Activated B cell treated with CpG ODN at 0.5 μM for 24 hours (primary cell): ENCODE data around the gene PTPRN. TPM values are rescaled to one million over a fixed set of nuclear protein-coding genes. Genes with fewer than 3 reads are reported as not detected.

Experiments
- ATAC-seq: fragments of 200-7000 bp; cut with Tn5 transposase; one replicate; pipeline ENCODE4 v1.10.0; 2021; ENCODE audit warnings: low read depth, mild to moderate bottlenecking, moderate library complexity
- CTCF ChIA-PET: fragments of 350-600 bp; sonication (Branson Sonifier 250); formaldehyde crosslinking; loops from one replicate; lab custom pipeline; 2021; ENCODE audit warnings: antibody characterized with exemption; lab: Charles Lee
- POLR2A ChIA-PET: fragments of 350-600 bp; sonication (Branson Sonifier 250); formaldehyde crosslinking; loops from one replicate; lab custom pipeline; 2021; ENCODE audit warnings: antibody characterized with exemption; lab: Charles Lee
- DNase-seq: peaks from one replicate; pipeline ENCODE4 v3.0.0; 2022
- H3K27ac Mint-ChIP-seq: one replicate; pipeline ENCODE4 v1.8.0; 2020; ENCODE audit warnings: mixed read lengths
- H3K27me3 Mint-ChIP-seq: one replicate; pipeline ENCODE4 v1.8.0; 2021; ENCODE audit warnings: mixed read lengths
- H3K36me3 Mint-ChIP-seq: one replicate; pipeline ENCODE4 v1.8.0; 2021; ENCODE audit warnings: low read depth, mixed read lengths
- H3K4me1 Mint-ChIP-seq: one replicate; pipeline ENCODE4 v1.8.0; 2021; ENCODE audit warnings: mixed read lengths
- H3K4me3 Mint-ChIP-seq: one replicate; pipeline ENCODE4 v1.8.0; 2020; ENCODE audit warnings: mild to moderate bottlenecking, mixed read lengths
- H3K9me3 Mint-ChIP-seq: one replicate; pipeline ENCODE4 v1.8.0; 2020; ENCODE audit warnings: mixed read lengths
- intact Hi-C: fragments of 100-400 bp; cut with micrococcal nuclease; formaldehyde crosslinking; loops from one replicate; pipeline ENCODE4 v1.15.1; 2024
- total RNA-seq: library from RNA; stranded (reverse); gene quantifications from 2 replicates; pipeline ENCODE4 v1.2.3, GENCODE V29; 2022
- TF ChIP-seq, protein P1 (sequence below): fragments of 200-600 bp; IDR thresholded peaks from one replicate; pipeline ENCODE4 v1.8.0; 2022; ENCODE audit warnings: antibody characterized with exemption, mild to moderate bottlenecking

The PTPRN gene
- total RNA-seq, 1 donor from 2014 or later = not detected

DNA sequence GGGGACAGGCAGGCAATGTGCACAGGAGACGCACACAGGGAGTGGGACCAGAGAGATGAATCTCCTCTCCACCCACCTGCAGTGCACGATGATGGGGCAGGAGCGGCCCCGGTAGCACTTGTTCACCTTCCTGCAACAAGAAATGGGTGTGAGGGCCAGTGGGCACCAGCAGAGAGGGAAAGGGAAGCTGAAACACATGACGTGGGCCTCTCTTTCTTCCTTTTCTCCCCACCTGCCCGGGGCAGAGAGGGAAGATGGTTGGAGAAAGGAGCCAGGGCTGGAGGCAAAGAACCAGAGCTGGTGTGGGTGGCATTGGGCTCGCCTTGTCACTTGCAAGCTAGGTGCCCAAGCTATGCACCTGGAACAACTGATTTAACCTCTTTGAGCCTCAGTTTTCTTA lies 17.8 kb downstream of the PTPRN start:
- H3K4me3 Mint-ChIP-seq = no peak overlapping the region
- ChIA-PET CTCF (interaction anchor here (0.7 to 6.2 kb wide), 3 partner anchors 10 to 131 kb away, joined by 3 to 155 read pairs (median 6); partner anchors contain the start of genes DNAJB2, NHEJ1 and TUBA4A), POLR2A (interaction anchor here (1.2 to 10.1 kb wide), 4 partner anchors 12 to 115 kb away, joined by 3 to 138 read pairs (median 45); partner anchors contain the start of genes CNPPD1, DNAJB2, TUBA4A and TUBA4B)
- TF ChIP-seq, protein P1, sequence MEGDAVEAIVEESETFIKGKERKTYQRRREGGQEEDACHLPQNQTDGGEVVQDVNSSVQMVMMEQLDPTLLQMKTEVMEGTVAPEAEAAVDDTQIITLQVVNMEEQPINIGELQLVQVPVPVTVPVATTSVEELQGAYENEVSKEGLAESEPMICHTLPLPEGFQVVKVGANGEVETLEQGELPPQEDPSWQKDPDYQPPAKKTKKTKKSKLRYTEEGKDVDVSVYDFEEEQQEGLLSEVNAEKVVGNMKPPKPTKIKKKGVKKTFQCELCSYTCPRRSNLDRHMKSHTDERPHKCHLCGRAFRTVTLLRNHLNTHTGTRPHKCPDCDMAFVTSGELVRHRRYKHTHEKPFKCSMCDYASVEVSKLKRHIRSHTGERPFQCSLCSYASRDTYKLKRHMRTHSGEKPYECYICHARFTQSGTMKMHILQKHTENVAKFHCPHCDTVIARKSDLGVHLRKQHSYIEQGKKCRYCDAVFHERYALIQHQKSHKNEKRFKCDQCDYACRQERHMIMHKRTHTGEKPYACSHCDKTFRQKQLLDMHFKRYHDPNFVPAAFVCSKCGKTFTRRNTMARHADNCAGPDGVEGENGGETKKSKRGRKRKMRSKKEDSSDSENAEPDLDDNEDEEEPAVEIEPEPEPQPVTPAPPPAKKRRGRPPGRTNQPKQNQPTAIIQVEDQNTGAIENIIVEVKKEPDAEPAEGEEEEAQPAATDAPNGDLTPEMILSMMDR = no peak
- H3K4me1 Mint-ChIP-seq = peaks cover 17% of the 10 kb centered on the region
- H3K9me3 Mint-ChIP-seq = no peaks in the 10 kb centered on the region
- no peak overlapping the region for H3K27ac Mint-ChIP-seq
- no peak for ATAC-seq
- H3K27me3 Mint-ChIP-seq = no peaks in the 10 kb centered on the region
- no peak for DNase-seq
- H3K36me3 Mint-ChIP-seq = peaks cover 4% of the 10 kb centered on the region
- intact Hi-C loops = no loop called here

GRCh38 chr2:219290381-219291171 lies 18.6 kb downstream of the PTPRN start:
- no peak overlapping the region for H3K4me3 Mint-ChIP-seq
- TF ChIP-seq, protein P1 = no peak
- H3K36me3 Mint-ChIP-seq = peaks cover 11% of the 10 kb centered on the region
- DNase-seq = no peak
- H3K9me3 Mint-ChIP-seq = no peaks in the 10 kb centered on the region
- POLR2A ChIA-PET = interaction anchor here (0.7 to 5.3 kb wide), 4 partner anchors 37 to 114 kb away, joined by 3 to 86 read pairs (median 4); partner anchors contain the start of genes CNPPD1, TUBA4A and TUBA4B
- CTCF ChIA-PET = interaction anchor here (0.7 to 6.2 kb wide), 2 partner anchors 9 to 36 kb away, joined by 3 to 155 read pairs; partner anchors contain the start of genes DNAJB2 and TUBA4A
- H3K27ac Mint-ChIP-seq = no peak overlapping the region
- intact Hi-C loops = no loop called here
- no peak for ATAC-seq
- peaks cover 15% of the 10 kb centered on the region for H3K4me1 Mint-ChIP-seq
- H3K27me3 Mint-ChIP-seq = no peaks in the 10 kb centered on the region

DNA sequence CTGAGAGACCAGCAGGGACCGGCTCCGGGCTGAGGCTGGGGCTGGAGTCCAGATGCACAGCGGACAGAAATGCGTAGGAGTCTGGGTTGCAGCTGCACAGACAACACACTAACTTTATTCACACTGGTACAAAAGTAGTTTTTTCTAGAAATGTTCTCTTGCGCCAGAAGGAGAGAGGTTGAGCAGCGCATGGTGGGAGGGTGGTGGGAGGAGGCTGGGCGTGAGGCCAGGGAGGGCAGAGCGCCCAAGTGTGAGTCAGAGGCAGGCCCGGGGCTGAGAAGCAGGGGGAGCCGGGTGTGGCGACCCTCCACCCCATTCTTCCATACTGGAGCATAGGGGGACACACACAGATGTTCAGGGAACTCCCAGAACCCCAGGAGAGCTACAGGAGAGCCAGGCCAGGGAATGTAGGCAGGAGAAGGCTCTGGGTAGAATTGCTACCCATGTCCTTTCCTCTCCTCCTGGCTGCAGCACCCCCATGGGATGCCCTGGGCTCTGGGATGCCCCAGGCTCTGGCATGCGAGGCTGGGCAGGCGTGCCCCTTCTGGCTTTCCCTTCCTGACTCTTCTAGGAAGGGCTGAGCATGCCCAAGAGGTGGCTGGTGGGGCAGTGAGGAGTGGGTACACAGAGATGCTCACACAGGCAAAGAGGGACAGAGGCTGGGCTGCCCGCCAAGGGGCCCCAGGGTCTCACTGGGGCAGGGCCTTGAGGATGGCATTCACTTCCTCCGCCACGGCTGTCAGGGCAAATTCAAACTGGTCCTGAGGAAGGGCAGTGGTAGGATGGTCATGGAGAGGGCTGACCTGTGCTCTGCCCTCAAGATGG lies 19.5 kb downstream of the PTPRN start:
- Mint-ChIP-seq H3K4me3 (no peak overlapping the region), H3K27ac (no peak overlapping the region), H3K36me3 (peaks cover 16% of the 10 kb centered on the region), H3K27me3 (no peaks in the 10 kb centered on the region), H3K9me3 (no peaks in the 10 kb centered on the region), H3K4me1 (peaks cover 9% of the 10 kb centered on the region)
- no peak for DNase-seq
- CTCF ChIA-PET = no interaction called here
- TF ChIP-seq, protein P1 = no peak
- intact Hi-C loops = no loop called here
- POLR2A ChIA-PET = interaction anchor here (0.7 kb wide), 1 partner anchor 922 kb away, joined by 4 read pairs; no protein-coding TSS in a partner anchor
- no peak for ATAC-seq

DNA sequence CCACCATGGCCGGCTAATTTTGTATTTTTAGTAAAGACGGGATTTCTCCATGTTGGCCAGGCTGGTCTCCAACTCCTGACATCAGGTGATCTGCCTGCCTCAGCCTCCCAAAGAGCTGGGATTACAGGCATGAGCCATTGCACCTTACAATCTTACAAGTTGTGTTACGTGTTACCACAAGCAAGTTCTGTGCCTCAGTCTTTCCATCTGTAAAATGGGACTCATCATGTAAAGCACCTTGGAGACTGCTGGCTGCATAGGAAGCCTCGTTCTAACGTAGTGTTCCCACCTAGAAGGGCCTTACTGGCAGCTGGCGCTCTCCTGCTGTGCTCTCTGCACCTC lies 20.0 kb downstream of the PTPRN start:
- TF ChIP-seq, protein P1 = no peak
- DNase-seq = no peak
- no peak for ATAC-seq
- POLR2A ChIA-PET = interaction anchor here (0.7 kb wide), 3 partner anchors 14 to 921 kb away, joined by 3 to 5 read pairs (median 4); partner anchors contain the start of gene TUBA4A
- CTCF ChIA-PET = no interaction called here
- H3K27ac Mint-ChIP-seq = no peak overlapping the region
- H3K27me3 Mint-ChIP-seq = no peaks in the 10 kb centered on the region
- H3K9me3 Mint-ChIP-seq = no peaks in the 10 kb centered on the region
- H3K4me1 Mint-ChIP-seq = peaks cover 5% of the 10 kb centered on the region
- peaks cover 20% of the 10 kb centered on the region for H3K36me3 Mint-ChIP-seq
- intact Hi-C loops = no loop called here
- H3K4me3 Mint-ChIP-seq = no peak overlapping the region
